Stimulated activated CD4-positive, alpha-beta T cell treated with anti-CD3 and anti-CD28 coated beads, Interleukin-15, amount 100 ng/mL, for 48 hours (primary cell): Measurements from ENCODE around the gene CCR7.
A peak's percentile ranks its signal among the peaks of the same experiment; 100 is the strongest.

ENCODE experiments used
- DNase-seq, 2 donors: peaks; one replicate each; pipeline ENCODE4 v3.0.0-alpha.2; 2020; ENCODE audit warnings: low read depth in 2 of 2

Gene CCR7

GRCh38 chr17:40562838-40563219 is 2.4 kb downstream of the CCR7 start:
- no peak for DNase-seq

- DNase-seq: peak in 1 of 2 donors; percentile 64
These were observed 3.2 kb downstream of the CCR7 start for GRCh38 chr17:40561871-40562611.

- no peak for DNase-seq
These were observed 3.9 kb downstream of the CCR7 start for GRCh38 chr17:40561294-40561870.

- peak; percentile 78 to 79 for DNase-seq
These were observed 4.5 kb downstream of the CCR7 start for GRCh38 chr17:40560592-40561293.

- peak; percentile 68 to 78 for DNase-seq
These were observed 5.2 kb downstream of the CCR7 start for GRCh38 chr17:40559954-40560591.

- DNase-seq: no peak
These were observed 5.7 kb downstream of the CCR7 start for GRCh38 chr17:40559564-40559916.

- no peak for DNase-seq
These were observed 6.2 kb downstream of the CCR7 start for GRCh38 chr17:40558890-40559563.

- no peak for DNase-seq
These were observed 6.9 kb downstream of the CCR7 start for GRCh38 chr17:40558300-40558889.

GRCh38 chr17:40557531-40558299 is 7.6 kb downstream of the CCR7 start:
- DNase-seq: no peak

- DNase-seq: no peak
These were observed 8.3 kb downstream of the CCR7 start for GRCh38 chr17:40556884-40557414.

GRCh38 chr17:40556198-40556661 is 9.0 kb downstream of the CCR7 start:
- DNase-seq: no peak

- no peak for DNase-seq
These were observed 9.7 kb downstream of the CCR7 start for GRCh38 chr17:40555296-40556190.

- DNase-seq: no peak
These were observed 10.5 kb downstream of the CCR7 start for GRCh38 chr17:40554646-40555295.

GRCh38 chr17:40553694-40554534 is 11.4 kb downstream of the CCR7 start:
- DNase-seq: no peak

- no peak for DNase-seq
These were observed 12.2 kb downstream of the CCR7 start for GRCh38 chr17:40552806-40553693.

GRCh38 chr17:40551879-40552768 is 13.1 kb downstream of the CCR7 start:
- no peak for DNase-seq
